Measurements from ENCODE around the gene RIMBP2.
"Not testable (repeated sequence)": the region's sequence is repeated elsewhere in the genome, so short reads cannot be mapped to it uniquely, and the experiment has no call there.

RIMBP2 gene

GRCh38 chr12:130715998-130716968 lies at the start of gene RIMBP2:
Gene RIMBP2, minus strand, starts transcription at chr12:130716299. Its CDS starts 237,286 bp downstream, at chr12:130479013.
- DNase-seq, result no peak

- DNase-seq, result no peak
Measured at GRCh38 chr12:130765186-130765659, 49.1 kb upstream of the RIMBP2 start.

- DNase-seq, result peak; percentile 23
Measured at GRCh38 chr12:130764475-130765185, 48.5 kb upstream of the RIMBP2 start.

- DNase-seq, result no peak
Measured at GRCh38 chr12:130764073-130764472, 48.0 kb upstream of the RIMBP2 start.

- DNase-seq, result no peak
Measured at GRCh38 chr12:130762319-130762675, 46.2 kb upstream of the RIMBP2 start.

GRCh38 chr12:130761537-130762318 lies 45.6 kb upstream of the RIMBP2 start:
- DNase-seq, result peak; percentile 45

GRCh38 chr12:130754234-130754901 lies 38.3 kb upstream of the RIMBP2 start:
- DNase-seq, result no peak

- no peak for DNase-seq
Measured at GRCh38 chr12:130752692-130753230, 36.7 kb upstream of the RIMBP2 start.

- DNase-seq, result not testable (repeated sequence)
Measured at GRCh38 chr12:130752037-130752436, 35.9 kb upstream of the RIMBP2 start.

GRCh38 chr12:130748786-130749185 lies 32.7 kb upstream of the RIMBP2 start:
- DNase-seq, result no peak

GRCh38 chr12:130747867-130748740 lies 32.0 kb upstream of the RIMBP2 start:
- peak; percentile 70 for DNase-seq

GRCh38 chr12:130746546-130746945 lies 30.4 kb upstream of the RIMBP2 start:
- no peak for DNase-seq

GRCh38 chr12:130745921-130746320 lies 29.8 kb upstream of the RIMBP2 start:
- DNase-seq, result no peak

GRCh38 chr12:130744274-130744673 lies 28.2 kb upstream of the RIMBP2 start:
- DNase-seq, result no peak

GRCh38 chr12:130743606-130744005 lies 27.5 kb upstream of the RIMBP2 start:
- DNase-seq, result no peak

GRCh38 chr12:130743176-130743575 lies 27.1 kb upstream of the RIMBP2 start:
- no peak for DNase-seq

- DNase-seq, result no peak
Measured at GRCh38 chr12:130742716-130743115, 26.6 kb upstream of the RIMBP2 start.

GRCh38 chr12:130742112-130742511 lies 26.0 kb upstream of the RIMBP2 start:
- DNase-seq, result no peak

- no peak for DNase-seq
Measured at GRCh38 chr12:130739571-130739970, 23.5 kb upstream of the RIMBP2 start.

- DNase-seq, result not testable (repeated sequence)
Measured at GRCh38 chr12:130738403-130738802, 22.3 kb upstream of the RIMBP2 start.

GRCh38 chr12:130737731-130738130 lies 21.6 kb upstream of the RIMBP2 start:
- DNase-seq, result no peak
